Measurements from ENCODE around the gene KCNK4.

- TF ChIP-seq, protein P1, sequence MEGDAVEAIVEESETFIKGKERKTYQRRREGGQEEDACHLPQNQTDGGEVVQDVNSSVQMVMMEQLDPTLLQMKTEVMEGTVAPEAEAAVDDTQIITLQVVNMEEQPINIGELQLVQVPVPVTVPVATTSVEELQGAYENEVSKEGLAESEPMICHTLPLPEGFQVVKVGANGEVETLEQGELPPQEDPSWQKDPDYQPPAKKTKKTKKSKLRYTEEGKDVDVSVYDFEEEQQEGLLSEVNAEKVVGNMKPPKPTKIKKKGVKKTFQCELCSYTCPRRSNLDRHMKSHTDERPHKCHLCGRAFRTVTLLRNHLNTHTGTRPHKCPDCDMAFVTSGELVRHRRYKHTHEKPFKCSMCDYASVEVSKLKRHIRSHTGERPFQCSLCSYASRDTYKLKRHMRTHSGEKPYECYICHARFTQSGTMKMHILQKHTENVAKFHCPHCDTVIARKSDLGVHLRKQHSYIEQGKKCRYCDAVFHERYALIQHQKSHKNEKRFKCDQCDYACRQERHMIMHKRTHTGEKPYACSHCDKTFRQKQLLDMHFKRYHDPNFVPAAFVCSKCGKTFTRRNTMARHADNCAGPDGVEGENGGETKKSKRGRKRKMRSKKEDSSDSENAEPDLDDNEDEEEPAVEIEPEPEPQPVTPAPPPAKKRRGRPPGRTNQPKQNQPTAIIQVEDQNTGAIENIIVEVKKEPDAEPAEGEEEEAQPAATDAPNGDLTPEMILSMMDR (IDR thresholded peaks at IDR 0.05), result no peak
- TF ChIP-seq POLR2A (IDR thresholded peaks at IDR 0.05), result no peak
These were observed 53.7 kb downstream of the KCNK4 start for GRCh38 chr11:64344787-64345186.
